A673 (cell line): Measurements from ENCODE around the gene ACSM2A.
"Not testable (repeated sequence)": the region's sequence is repeated elsewhere in the genome, so short reads cannot be mapped to it uniquely, and the experiment has no call there.

Experiments
- CTCF ChIP-seq: fragments of 300-800, 200-600 bp; sonication (generic); conservative IDR thresholded peaks from 2 replicates; pipeline ENCODE4 v1.5.1; 2017; ENCODE audit warnings: low read depth, mild to moderate bottlenecking, antibody characterized with exemption, low read length, moderate library complexity, mixed read lengths
- EZH2 ChIP-seq: fragments of 200-600 bp; sonication (generic); IDR thresholded peaks from 2 replicates; pipeline ENCODE4 v1.6.1; 2017; ENCODE audit warnings: borderline replicate concordance, low read depth, mild to moderate bottlenecking, mixed read lengths, antibody characterized with exemption, low read length; ENCODE audit not compliant: poor library complexity, severe bottlenecking

- TF ChIP-seq CTCF, EZH2: not testable (repeated sequence)
These were observed 9.5 kb upstream of the ACSM2A start for GRCh38 chr16:20441859-20442258.
